ENCODE measurements around the gene ZDHHC19.
"Not testable (repeated sequence)": the region's sequence is repeated elsewhere in the genome, so short reads cannot be mapped to it uniquely, and the experiment has no call there.

Gene ZDHHC19

DNA sequence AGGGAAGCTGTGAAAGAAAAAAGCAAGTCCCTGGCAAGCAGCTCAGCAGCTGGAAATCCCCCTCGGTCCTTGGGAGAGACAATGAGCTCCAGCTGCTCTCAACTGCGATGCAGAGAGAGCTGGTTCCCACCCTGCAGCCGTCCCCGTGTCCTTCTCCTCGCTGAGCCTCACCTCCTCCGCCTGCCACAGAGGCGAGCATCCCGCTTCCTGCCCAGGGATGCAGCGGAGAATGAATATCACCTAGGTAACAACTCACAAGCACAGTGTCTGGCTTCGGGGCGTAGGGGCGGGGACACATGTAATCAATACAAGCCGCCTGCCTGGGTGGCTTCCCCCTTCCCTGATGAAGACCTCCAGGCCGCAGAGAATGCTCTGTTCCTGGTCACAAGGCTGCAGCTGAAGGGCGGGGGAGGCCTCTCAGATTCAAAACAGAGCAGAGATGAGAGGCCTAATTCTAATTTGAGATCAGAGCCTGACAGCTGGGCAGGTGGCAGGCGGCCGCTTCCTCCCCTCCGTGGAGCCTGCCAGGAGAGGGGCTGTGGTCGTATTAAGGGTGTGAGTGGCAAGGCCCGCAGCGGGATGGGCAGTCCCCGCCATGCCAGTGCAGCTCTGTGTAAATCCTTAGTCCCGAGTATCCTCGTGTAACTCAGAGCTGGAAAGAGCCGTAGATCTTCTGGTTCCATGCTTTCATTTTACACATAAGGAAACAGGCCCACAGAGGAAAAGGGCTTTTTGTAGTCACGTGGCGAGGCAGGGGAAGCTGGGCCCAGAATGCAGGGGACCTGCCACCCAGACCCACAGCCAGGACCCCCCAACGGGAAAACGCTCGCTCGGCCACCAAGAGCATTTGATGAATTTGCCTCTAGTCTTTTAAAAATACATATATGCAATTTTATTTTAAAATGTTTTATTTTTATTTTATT, 24.3 kb downstream of the ZDHHC19 start:
- peak overlapping the region; percentile 81 for H3K27ac Mint-ChIP-seq
- H3K4me1 Mint-ChIP-seq: peaks cover 53% of the 10 kb centered on the region
- H3K4me3 Mint-ChIP-seq: peak overlapping the region; percentile 7
- no peaks in the 10 kb centered on the region for H3K9me3 Mint-ChIP-seq
- CTCF ChIA-PET: interaction anchor here (0.8 to 1.0 kb wide), 3 partner anchors 16 to 114 kb away, joined by 3 to 6 read pairs (median 3); no protein-coding TSS in a partner anchor
- H3K27me3 Mint-ChIP-seq: no peaks in the 10 kb centered on the region
- DNase-seq: no peak
- H3K36me3 Mint-ChIP-seq: no peaks in the 10 kb centered on the region

DNA sequence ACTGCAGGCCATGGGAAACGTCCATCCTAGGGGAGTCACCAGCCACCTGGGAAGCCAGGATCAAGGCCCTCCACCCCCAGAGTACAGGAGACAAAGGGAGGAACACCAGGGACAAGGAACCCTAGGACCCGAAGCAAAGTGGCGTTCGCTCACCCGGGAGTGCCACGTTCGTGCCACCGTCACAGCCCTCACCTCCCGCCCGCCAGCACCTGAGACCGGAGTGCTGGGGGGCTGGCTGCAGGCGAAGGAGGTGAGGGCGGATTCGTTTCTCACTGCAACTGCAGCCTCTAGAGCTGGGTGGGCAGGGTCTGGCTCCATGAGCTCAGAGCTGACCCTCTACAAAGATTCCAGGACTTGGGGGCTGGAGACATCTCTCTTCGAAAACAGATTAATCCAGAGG, 26.3 kb downstream of the ZDHHC19 start:
- Mint-ChIP-seq H3K4me1 (peaks cover 64% of the 10 kb centered on the region), H3K27ac (no peak overlapping the region), H3K27me3 (no peaks in the 10 kb centered on the region), H3K36me3 (no peaks in the 10 kb centered on the region), H3K4me3 (no peak overlapping the region), H3K9me3 (no peaks in the 10 kb centered on the region)
- CTCF ChIA-PET: no interaction called here
- DNase-seq: no peak

DNA sequence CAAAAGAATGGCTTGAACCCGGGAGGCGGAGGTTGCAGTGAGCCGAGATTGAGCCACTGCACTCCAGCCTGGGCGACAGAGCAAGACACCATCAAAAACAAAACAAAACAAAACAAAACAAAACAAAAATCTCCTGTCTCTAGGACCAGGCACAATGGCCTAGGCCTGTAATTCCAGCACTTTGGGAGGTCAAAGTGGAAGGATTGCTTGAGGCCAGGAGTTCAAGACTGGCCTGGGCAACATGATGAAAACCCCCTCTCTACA, 27.1 kb downstream of the ZDHHC19 start:
- H3K27ac Mint-ChIP-seq, H3K9me3 Mint-ChIP-seq, H3K4me3 Mint-ChIP-seq, H3K27me3 Mint-ChIP-seq, CTCF ChIA-PET, H3K36me3 Mint-ChIP-seq, DNase-seq: not testable (repeated sequence)
- peaks cover 68% of the 10 kb centered on the region for H3K4me1 Mint-ChIP-seq

DNA sequence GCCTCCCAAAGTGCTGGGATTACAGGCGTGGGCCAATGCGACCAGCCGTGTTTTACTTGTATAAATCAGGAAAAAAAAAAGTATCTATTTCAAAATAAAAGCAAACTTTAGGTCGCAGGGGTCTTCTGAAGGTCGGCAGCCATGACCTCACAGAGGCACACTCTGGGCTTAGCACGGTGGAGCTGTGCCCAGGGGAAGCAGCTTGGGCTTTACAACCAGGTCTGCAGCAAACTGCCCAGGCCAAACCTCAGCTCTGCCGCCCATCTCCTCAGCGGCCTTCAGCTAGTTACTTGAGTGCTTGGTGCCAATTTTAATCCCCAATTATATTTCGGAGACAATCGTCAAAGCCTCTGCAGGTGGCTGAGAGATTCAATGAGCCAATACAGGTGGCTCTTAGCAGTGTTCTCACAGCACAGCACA, 30.1 kb downstream of the ZDHHC19 start:
- CTCF ChIA-PET: interaction anchor here (1.0 to 2.2 kb wide), 7 partner anchors 11 to 108 kb away, joined by 3 to 11 read pairs (median 4); no protein-coding TSS in a partner anchor

DNA sequence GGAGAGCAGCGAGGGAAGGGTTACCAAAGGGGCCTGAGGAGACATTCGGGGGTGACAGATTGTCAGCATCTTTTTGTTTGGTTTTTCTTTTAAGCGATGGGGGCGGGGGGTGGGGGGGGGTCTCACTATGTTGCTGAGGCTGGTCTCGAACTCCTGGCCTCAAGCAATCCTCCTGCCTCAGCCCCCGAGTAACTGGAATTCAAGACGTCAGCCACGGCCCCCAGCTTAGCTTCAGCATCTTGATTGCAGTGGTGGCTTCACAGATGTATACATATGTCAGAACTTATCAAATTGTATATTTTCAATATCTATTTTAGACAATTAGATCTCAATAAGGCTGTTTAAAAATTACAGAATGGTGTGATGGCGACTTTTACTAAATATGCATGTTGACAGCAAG, 30.9 kb downstream of the ZDHHC19 start:
- H3K4me3 Mint-ChIP-seq: peak overlapping the region; percentile 56
- no peak for DNase-seq
- CTCF ChIA-PET: interaction anchor here (1.1 to 1.8 kb wide), 12 partner anchors 11 to 109 kb away, joined by 3 to 13 read pairs (median 4); no protein-coding TSS in a partner anchor
- H3K27ac Mint-ChIP-seq: peak overlapping the region; percentile 98
- H3K4me1 Mint-ChIP-seq: peaks cover 65% of the 10 kb centered on the region
- H3K27me3 Mint-ChIP-seq: no peaks in the 10 kb centered on the region
- H3K9me3 Mint-ChIP-seq: no peaks in the 10 kb centered on the region
- peaks cover 3% of the 10 kb centered on the region for H3K36me3 Mint-ChIP-seq

More for the DNA sequence above, 30.1 kb downstream of the ZDHHC19 start:
- Mint-ChIP-seq H3K4me3 (no peak overlapping the region), H3K9me3 (no peaks in the 10 kb centered on the region), H3K27me3 (no peaks in the 10 kb centered on the region), H3K4me1 (peaks cover 65% of the 10 kb centered on the region), H3K36me3 (peaks cover 3% of the 10 kb centered on the region), H3K27ac (peak overlapping the region; percentile 98)
- no peak for DNase-seq

DNA sequence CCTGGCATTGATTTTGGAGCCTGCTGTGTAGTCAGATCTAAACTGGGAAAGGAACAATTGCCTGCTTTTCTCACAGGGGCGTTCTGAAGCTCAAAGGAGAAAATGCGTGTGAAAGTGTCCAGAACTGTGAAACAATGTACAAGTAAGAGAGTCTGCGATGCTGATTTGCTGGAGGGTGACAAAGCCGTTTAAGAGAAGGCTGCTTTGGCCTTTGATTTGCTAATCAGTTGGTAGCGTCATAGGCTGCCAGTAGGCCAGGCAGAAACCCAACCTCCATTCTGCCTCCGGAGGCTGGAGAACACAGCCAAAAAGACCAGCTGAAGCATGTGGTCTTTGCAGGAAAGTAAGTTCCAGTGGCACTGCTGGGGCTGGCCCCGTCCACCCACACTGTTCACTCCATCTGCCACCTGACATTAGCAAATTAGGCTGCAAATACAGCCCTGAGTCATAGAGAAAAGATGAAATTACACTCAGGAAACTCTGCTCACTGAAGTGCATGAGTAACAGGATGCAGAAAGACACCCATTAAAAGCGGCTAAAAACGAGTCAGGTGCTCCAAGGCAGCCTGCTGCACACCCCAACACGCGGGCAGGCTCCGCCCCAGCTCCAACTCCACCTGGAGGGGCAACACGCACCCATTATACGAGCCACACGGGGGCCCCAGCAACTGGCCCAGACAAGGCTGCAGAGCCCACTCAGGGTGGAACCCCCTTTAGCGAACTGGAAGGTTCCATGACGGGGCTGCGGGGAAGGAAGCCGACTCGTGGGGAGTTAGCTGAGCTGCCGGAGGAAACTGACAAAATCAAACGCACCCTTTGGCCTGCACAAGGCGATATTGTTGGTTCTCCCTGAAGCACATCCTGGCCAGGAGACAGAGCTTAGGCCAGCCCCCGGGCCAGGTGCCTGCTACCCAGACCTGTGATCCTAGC, 31.6 kb downstream of the ZDHHC19 start:
- Mint-ChIP-seq H3K27me3 (no peaks in the 10 kb centered on the region), H3K9me3 (no peaks in the 10 kb centered on the region), H3K4me3 (peak overlapping the region; percentile 56), H3K27ac (peak overlapping the region; percentile 98), H3K4me1 (peaks cover 65% of the 10 kb centered on the region), H3K36me3 (peaks cover 3% of the 10 kb centered on the region)
- CTCF ChIA-PET: interaction anchor here (0.9 to 1.8 kb wide), 17 partner anchors 12 to 109 kb away, joined by 3 to 13 read pairs (median 4); no protein-coding TSS in a partner anchor
- DNase-seq: peak; percentile 91

DNA sequence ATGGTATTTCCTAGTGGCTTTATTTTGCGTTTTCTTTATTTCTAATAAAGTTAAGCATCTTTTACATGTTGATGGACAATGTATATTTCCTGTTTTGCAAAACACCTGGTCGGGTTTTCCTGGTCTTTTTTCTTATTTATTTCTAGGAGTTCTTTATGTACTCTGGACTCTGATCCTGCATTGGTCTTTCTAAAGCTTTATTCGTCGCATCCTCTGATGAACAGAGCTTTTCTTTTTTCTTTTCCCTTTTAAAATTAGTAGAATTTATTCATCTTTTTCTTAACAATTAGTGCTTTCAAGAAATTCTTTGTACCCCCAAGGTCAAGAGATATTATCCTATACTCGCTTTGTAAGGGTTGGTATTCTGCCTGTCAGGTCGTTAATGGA, 32.2 kb downstream of the ZDHHC19 start:
- H3K27ac Mint-ChIP-seq: peak overlapping the region; percentile 98
- peak overlapping the region; percentile 56 for H3K4me3 Mint-ChIP-seq
- peaks cover 3% of the 10 kb centered on the region for H3K36me3 Mint-ChIP-seq
- no peaks in the 10 kb centered on the region for H3K9me3 Mint-ChIP-seq
- peaks cover 64% of the 10 kb centered on the region for H3K4me1 Mint-ChIP-seq
- DNase-seq: no peak
- H3K27me3 Mint-ChIP-seq: no peaks in the 10 kb centered on the region
- CTCF ChIA-PET: interaction anchor here (0.9 to 1.8 kb wide), 11 partner anchors 13 to 108 kb away, joined by 3 to 13 read pairs (median 4); no protein-coding TSS in a partner anchor

DNA sequence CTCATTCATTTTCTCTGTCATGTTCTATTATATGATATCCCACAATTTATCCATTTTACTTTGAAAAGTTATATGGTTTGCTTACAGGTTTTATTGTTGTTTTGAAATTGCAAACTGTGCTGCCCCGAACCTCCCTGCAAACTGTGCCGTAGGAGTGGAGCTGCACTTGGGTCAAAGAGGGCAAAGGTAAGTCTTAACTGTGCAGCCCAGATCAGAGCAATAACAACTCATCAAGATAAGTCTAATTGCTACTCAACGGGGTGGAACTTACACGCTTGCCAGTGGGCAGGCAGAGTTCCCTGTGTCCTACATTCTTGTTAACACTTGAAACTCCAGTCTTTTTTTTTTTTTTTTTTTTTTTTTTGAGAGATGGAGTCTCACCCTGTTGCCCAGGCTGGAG, 33.2 kb downstream of the ZDHHC19 start:
- Mint-ChIP-seq H3K4me1 (peaks cover 53% of the 10 kb centered on the region), H3K9me3 (no peaks in the 10 kb centered on the region), H3K4me3 (no peak overlapping the region), H3K27me3 (no peaks in the 10 kb centered on the region), H3K36me3 (peaks cover 3% of the 10 kb centered on the region), H3K27ac (peak overlapping the region; percentile 85)
- CTCF ChIA-PET: no interaction called here
- DNase-seq: no peak

DNA sequence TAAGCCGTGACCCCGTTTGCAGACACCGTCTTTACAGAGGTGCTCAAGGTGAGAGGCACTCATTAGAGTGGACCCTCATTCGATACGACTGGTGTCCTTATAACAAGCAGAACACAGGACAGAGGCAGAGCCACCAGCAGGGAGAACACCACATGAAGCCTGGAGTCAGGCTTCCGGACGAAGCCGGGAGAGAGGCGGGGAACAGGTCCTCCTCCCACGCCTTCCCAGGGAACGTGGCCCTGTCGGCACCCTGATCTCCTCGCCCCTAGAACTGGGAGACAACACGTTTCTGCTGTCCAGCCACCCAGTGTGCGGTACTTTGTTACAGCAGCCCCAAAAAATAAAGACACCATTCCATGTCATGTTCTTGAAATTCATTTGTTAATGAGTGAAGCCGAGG, 33.6 kb downstream of the ZDHHC19 start:
- H3K27ac Mint-ChIP-seq: peak overlapping the region; percentile 85
- H3K36me3 Mint-ChIP-seq: peaks cover 3% of the 10 kb centered on the region
- no peaks in the 10 kb centered on the region for H3K9me3 Mint-ChIP-seq
- peaks cover 49% of the 10 kb centered on the region for H3K4me1 Mint-ChIP-seq
- CTCF ChIA-PET: no interaction called here
- DNase-seq: no peak
- no peak overlapping the region for H3K4me3 Mint-ChIP-seq
- no peaks in the 10 kb centered on the region for H3K27me3 Mint-ChIP-seq

DNA sequence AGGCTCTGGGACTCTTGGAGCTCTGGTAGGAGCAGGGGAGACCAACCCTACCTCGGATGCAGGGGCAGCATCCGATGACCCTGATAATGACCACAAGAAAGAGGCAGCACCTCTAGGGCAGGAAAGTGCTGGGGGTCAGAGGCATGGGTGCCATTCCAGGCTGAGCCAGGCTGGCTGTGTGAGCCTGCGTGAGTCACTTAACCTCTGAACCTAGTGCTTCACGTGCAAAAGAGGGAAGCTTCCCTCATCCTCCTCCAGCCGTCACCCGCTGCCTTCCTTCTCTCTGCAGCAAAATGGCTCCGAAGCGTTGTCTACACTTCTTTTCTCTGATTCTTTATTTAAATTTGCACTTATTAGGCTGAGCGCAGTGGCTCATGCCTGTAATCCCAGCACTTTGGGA, 35.5 kb downstream of the ZDHHC19 start:
- Mint-ChIP-seq H3K4me3 (no peak overlapping the region), H3K9me3 (no peaks in the 10 kb centered on the region), H3K27ac (no peak overlapping the region), H3K27me3 (no peaks in the 10 kb centered on the region), H3K4me1 (peaks cover 31% of the 10 kb centered on the region), H3K36me3 (peaks cover 3% of the 10 kb centered on the region)
- CTCF ChIA-PET: no interaction called here
- DNase-seq: no peak

DNA sequence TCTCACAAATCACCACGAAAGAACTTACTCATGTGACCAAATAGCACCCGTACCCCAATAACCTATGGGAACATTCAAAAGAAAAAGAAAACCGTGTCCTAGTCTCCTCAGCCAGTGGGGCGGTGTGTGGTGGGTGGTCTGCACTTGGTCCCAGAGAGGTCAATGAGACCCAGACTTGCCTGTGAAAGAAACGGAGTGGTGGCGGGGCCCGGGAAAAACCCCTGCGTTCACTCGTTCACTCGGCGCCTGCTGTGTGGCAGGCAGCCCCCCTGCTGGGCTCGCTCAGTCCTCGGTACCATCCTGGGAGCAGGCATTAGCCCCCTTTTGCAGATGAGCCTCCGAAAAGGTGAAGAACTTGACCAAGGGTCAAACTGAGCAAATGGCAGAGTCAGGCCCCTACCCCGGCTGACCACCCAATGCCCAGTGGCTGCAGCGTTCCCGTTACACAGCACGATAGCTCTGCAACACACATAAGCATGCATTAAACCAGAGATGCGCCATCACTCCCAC, 36.0 kb downstream of the ZDHHC19 start:
- DNase-seq: no peak
- Mint-ChIP-seq H3K9me3 (no peaks in the 10 kb centered on the region), H3K4me3 (no peak overlapping the region), H3K36me3 (peaks cover 3% of the 10 kb centered on the region), H3K27me3 (no peaks in the 10 kb centered on the region), H3K27ac (no peak overlapping the region), H3K4me1 (peaks cover 25% of the 10 kb centered on the region)
- CTCF ChIA-PET: no interaction called here

DNA sequence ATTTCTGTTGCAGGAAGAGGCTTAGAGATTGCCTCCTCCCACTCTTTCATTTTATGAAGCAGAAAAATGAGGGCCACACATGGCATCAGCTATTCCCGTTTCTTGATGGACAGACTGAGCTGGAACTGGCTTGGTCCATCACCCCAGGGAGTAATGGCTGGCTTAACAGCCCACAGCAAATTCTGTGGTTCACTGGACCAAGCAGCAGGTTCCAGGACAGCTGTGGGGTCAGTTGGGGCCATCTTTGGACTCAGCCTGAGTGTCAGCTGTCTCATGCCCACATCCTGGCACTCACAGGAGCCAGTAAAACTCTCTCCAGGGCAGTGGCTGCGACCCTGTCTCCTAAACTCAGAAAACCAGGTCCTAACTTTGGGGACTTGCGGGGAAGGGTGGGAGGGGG, 36.5 kb downstream of the ZDHHC19 start:
- Mint-ChIP-seq H3K27me3 (no peaks in the 10 kb centered on the region), H3K9me3 (no peaks in the 10 kb centered on the region), H3K27ac (no peak overlapping the region), H3K4me3 (no peak overlapping the region), H3K4me1 (peaks cover 20% of the 10 kb centered on the region), H3K36me3 (peaks cover 3% of the 10 kb centered on the region)
- CTCF ChIA-PET: no interaction called here
- DNase-seq: no peak

DNA sequence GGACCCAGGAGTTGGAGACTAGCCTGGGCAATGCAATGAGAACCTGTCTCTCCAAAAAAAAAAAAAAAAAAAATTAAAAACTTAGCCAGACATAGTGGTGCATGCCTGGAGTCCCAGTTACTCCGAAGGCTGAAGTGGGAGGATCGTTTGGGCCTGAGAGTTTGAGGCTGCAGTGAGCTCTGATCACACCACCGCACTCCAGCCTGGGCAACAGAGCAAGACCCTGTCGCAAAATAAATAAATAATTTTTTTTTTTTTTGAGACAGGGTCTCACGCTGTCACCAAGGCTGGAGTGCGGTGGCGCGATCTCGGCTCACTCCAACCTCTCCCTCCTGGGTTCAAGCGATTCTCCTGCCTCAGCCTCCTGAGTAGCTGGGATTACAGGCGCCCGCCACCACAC, 40.9 kb downstream of the ZDHHC19 start:
- CTCF ChIA-PET, H3K36me3 Mint-ChIP-seq, DNase-seq, H3K9me3 Mint-ChIP-seq, H3K27me3 Mint-ChIP-seq, H3K4me3 Mint-ChIP-seq, H3K4me1 Mint-ChIP-seq, H3K27ac Mint-ChIP-seq: not testable (repeated sequence)

DNA sequence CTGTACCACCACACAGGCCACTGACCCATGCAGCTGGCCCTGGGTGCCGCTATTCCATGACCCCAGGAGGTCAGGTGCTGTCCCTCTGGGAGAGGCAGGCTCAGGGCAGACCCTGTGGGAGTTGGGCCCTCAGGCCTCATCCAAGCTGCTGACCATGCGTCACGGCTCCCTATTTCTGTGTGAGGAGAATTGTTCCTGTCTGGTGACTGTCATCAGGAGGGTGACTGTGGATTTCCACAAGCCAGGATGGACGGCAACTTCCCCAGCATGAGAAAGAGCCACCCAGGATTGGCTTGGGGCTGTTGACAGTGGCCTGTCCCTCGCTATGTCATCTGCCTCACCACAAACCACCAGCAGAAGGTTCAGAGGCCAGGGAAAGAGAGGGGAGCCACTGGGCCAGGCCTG, 41.4 kb downstream of the ZDHHC19 start:
- H3K27me3 Mint-ChIP-seq: no peaks in the 10 kb centered on the region
- no peaks in the 10 kb centered on the region for H3K36me3 Mint-ChIP-seq
- H3K4me1 Mint-ChIP-seq: peaks cover 2% of the 10 kb centered on the region
- H3K9me3 Mint-ChIP-seq: no peaks in the 10 kb centered on the region
- H3K4me3 Mint-ChIP-seq: no peak overlapping the region
- CTCF ChIA-PET: no interaction called here
- no peak for DNase-seq
- no peak overlapping the region for H3K27ac Mint-ChIP-seq

Measured in activated naive CD4-positive, alpha-beta T cell treated with anti-CD3 and anti-CD28 coated beads, Interleukin-2, amount 10 ng/mL, durations not matched to agents 7 days and 5 days (primary cell).